Activated gamma-delta T cell treated with Interleukin-2 at 50 U/mL for 16 hours (primary cell): ENCODE data around the gene MRPS34.
"Not testable (repeated sequence)": the region's sequence is repeated elsewhere in the genome, so short reads cannot be mapped to it uniquely, and the experiment has no call there.

Experiments used
- DNase-seq: peaks from one replicate; pipeline ENCODE4 v3.0.0-alpha.2; 2020

Gene MRPS34

GRCh38 chr16:1747934-1748333, 25.0 kb downstream of the MRPS34 start:
- DNase-seq = no peak

- no peak for DNase-seq
Observed at GRCh38 chr16:1746693-1747195, 26.2 kb downstream of the MRPS34 start.

- DNase-seq = no peak
Observed at GRCh38 chr16:1745900-1746692, 26.8 kb downstream of the MRPS34 start.

DNA sequence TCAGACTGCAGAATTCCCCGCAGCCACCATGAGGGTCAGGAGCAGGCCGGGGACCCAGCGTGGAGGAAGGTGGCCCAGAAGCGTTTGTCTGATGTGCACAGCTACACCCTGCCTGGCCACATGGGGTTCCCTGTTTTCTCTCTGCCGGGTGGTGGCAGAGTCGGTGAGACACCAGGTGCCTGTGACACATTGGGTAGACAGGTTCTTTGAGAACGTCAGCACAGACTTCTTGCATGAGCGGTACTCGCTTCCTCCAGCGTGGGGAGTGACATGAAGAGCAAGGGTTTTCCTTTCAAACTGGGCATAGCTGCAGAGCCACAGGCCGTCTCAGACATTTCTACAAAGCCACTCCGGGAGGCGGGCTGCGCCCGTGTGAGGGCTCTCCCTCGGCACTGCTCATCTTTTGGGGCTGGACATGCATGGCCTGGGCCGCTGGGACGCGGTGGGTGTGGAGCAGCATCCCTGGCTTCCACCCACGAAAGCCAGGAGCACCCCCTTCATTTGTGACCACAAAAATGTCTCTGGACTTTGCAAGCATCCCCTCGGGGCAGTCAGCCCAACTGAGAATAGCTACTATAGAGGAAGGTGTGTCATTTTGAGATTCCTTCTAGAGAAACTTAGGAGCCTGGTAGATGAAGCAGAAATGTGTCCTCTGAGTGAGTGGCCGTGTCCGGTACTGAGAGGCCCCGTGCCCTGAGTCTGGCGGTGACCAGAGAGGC, 27.6 kb downstream of the MRPS34 start:
- DNase-seq = no peak

DNA sequence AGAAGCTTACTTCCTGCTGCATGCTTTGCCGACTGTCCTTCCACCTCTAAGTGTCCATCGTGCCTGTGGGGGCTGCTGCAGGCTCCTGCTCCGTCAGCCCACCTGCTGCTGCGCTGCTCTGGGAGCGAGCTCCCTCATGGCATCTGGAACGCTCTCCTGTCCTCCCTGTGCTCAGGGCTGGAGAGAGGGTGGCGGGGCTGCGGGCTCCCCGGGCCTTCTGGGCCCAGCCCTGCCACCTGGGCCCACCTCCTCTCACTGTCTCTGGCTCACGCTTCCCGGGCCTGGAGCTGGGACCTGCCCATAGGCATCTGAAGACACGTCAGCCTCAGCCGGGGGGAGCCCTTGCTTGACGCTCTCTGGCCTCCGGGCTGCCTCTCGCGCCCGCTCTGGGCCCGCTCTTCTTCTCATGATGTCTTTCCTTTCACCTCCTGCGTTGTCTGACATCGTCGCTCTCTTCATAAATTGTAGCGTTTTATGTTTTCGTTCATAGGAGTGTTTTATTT, 28.5 kb downstream of the MRPS34 start:
- no peak for DNase-seq

- no peak for DNase-seq
Observed at GRCh38 chr16:1743376-1744337, 29.3 kb downstream of the MRPS34 start.

DNA sequence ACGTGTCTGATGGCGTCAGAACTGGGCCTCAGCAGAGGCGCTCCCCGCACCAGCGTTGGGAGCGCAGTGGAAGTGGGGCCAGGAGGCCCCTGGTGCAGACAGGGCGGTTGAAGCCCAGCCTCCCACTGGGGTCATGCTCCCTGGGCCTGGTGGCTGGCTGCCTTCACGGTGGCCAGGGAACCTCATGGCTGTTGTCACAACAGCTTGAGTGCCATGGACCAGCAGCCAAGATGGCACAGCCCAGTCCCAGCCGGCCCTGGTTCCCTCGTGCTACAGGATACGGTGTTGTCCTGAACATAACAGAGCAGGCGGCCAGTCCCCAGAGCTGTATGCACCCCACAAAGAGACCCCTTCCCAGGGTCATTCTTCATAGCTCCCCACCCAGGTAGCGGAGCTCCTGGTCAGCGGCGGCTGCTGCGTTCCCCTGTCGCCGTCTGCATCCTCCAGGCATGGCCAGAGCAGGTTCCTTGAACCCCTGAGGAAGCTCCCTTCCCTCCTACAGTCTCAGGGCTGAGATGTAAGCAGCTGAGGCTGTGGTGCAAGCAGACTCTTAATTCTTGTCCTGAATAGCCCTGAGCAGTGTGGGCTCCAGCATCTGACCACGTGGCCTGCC, 31.3 kb downstream of the MRPS34 start:
- DNase-seq = no peak

GRCh38 chr16:1740781-1741490, 32.0 kb downstream of the MRPS34 start:
- DNase-seq = no peak

GRCh38 chr16:1740234-1740633, 32.7 kb downstream of the MRPS34 start:
- DNase-seq = no peak

DNA sequence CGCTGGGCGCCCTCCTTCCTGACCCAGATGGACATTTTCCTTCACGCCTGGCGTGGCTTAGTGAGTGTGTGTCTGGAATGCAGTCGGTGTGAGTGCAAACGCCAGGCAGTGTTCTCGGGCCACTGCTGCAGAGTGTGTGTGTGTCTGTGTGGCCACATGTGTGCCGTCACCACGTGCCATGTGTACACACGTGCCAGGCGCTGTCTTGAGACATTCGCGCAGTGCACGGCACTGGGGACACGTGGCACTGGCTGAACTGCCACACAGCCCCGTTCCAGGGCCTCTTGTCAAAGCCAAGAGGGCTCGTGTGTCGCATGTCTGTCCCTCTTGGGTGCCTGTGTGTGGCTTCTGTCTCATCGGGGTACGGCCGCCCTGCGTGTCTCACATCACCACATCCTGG, 38.1 kb downstream of the MRPS34 start:
- DNase-seq = no peak

GRCh38 chr16:1734123-1734522, 38.8 kb downstream of the MRPS34 start:
- no peak for DNase-seq

DNA sequence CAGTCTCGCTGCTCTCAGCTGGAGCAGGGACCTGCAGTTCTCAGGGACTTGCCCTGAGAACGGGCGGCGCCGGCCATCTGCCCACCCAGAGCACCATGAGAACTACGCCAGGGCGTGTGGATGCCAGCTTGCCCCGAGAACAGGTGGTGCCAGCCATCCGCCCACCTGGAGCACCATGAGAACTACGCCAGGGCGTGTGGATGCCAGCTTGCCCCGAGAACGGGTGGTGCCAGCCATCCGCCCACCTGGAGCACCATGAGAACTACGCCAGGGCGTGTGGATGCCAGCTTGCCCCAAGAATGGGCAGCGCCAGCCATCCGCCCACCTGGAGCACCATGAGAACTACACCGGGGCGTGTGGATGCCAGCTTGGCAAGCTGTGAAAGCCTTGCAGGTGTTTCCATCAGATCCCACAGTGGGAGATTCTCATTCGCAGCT, 40.4 kb downstream of the MRPS34 start:
- not testable (repeated sequence) for DNase-seq

DNA sequence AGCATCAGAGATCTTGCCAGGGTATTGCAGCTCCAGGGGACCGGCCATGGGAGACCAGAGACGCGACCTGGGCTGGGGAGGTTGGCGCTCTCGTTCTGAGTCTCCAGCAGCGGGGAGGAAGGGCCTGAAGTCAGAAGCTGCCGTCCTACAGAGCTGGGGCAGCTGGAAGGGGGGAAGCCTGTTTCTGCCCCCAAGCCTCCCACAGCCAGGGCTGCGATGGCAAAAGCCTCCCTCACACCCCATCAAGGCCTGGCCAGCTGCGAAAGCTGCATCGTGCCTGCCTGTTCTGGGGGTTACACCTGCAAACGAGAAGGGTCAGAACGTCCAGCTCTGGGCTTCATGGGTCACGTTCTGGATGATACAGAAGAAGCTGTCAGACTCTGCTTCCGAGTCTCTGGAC, 40.9 kb downstream of the MRPS34 start:
- no peak for DNase-seq

GRCh38 chr16:1731603-1732002, 41.3 kb downstream of the MRPS34 start:
- DNase-seq = no peak

DNA sequence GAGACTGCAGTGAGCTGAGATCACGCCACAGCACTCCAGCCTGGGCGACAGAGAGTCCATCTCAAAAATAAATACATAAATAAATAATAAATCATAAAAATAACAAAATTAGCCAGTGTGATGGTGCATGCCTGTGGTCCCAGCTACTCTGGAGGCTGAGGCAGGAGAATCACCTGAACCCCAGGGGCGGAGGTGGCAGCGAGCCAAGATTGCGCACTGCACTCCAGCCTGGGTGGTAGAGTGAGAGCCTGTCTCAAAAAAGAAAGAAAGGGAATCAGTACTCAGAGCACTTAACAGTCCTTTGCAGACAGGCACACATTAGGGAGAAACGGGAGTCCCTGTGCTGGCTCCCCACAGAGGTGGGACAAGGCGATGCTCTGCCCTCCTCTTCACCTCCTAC, 41.9 kb downstream of the MRPS34 start:
- no peak for DNase-seq

DNA sequence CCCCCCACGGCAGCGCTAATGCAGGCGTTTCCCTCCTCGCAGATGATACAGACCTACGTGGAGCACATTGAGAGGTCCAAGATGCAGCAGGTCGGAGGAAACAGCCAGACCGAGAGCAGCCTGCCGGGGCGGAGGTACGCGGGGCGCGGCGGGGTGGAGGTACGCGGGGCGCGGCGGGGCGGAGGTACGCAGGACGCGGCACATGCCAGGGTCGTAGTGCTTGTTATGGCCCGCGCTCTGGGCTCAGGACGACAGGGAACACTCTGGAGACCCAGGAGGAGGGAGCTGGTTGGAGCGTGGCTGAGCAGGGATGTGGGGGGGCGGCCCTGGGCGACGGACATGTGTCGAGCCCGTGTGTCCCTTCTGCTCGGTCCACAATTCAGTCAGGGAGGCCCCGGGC, 43.5 kb downstream of the MRPS34 start:
- no peak for DNase-seq

- DNase-seq = no peak
Observed at GRCh38 chr16:1729026-1729425, 43.9 kb downstream of the MRPS34 start.

GRCh38 chr16:1727651-1728624, 45.0 kb downstream of the MRPS34 start:
- no peak for DNase-seq

- no peak for DNase-seq
Observed at GRCh38 chr16:1726661-1727502, 46.1 kb downstream of the MRPS34 start.
